Suprapubic skin (tissue), 4 donors: Measurements from ENCODE around the gene AKAP17A.

Source experiments
- EP300 ChIP-seq: sonication (generic); formaldehyde crosslinking; IDR thresholded peaks from one replicate; pipeline ENCODE4 v1.6.1; 2017; ENCODE audit warnings: antibody characterized with exemption
- POLR2A ChIP-seq, 2 donors: fragments of 450-650 bp; IDR thresholded peaks; one replicate each; pipeline ENCODE4 v1.6.1; 2017; ENCODE audit warnings: antibody characterized with exemption in 2 of 2, mild to moderate bottlenecking in 2 of 2, moderate library complexity in 2 of 2
- POLR2AphosphoS5 ChIP-seq, 3 donors: sonication (generic); formaldehyde crosslinking; IDR thresholded peaks; one replicate each; pipeline ENCODE4 v1.6.1; 2017; ENCODE audit warnings: antibody characterized with exemption in 3 of 3
- TF ChIP-seq, protein P1 (sequence below), 2 donors: fragments of 200-600 bp in 1 of 2; fragments of 450-650 bp in 1 of 2; sonication (generic) in 1 of 2; IDR thresholded peaks; one replicate each; pipeline ENCODE4 v1.5.1; 2016 to 2019; ENCODE audit warnings: antibody characterized with exemption in 2 of 2, mild to moderate bottlenecking in 1 of 2, moderate library complexity in 1 of 2

DNA sequence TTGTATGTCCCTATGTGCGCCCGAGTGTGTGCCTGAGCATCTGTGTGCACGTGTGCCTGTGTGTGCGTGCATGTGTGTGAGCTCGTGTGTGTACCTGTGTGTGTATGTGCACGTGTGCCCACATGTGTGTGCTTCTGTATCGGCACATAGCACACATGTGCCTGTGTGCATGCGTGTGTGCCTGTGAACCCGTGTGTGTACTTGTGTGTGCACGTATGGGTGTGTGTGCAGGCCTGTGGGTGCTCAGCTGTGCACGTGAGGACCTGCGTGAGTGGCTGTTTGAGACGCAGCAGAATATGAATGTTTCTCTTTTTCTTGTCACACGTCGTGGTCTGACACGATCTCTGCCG lies 4.3 kb downstream of the AKAP17A start:
- TF ChIP-seq, protein P1, sequence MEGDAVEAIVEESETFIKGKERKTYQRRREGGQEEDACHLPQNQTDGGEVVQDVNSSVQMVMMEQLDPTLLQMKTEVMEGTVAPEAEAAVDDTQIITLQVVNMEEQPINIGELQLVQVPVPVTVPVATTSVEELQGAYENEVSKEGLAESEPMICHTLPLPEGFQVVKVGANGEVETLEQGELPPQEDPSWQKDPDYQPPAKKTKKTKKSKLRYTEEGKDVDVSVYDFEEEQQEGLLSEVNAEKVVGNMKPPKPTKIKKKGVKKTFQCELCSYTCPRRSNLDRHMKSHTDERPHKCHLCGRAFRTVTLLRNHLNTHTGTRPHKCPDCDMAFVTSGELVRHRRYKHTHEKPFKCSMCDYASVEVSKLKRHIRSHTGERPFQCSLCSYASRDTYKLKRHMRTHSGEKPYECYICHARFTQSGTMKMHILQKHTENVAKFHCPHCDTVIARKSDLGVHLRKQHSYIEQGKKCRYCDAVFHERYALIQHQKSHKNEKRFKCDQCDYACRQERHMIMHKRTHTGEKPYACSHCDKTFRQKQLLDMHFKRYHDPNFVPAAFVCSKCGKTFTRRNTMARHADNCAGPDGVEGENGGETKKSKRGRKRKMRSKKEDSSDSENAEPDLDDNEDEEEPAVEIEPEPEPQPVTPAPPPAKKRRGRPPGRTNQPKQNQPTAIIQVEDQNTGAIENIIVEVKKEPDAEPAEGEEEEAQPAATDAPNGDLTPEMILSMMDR (IDR thresholded peaks at IDR 0.05): no peak
- TF ChIP-seq POLR2AphosphoS5 (IDR thresholded peaks at IDR 0.05) (no peak), EP300 (no peak), POLR2A (IDR thresholded peaks at IDR 0.05) (no peak)
